GM18873 (cell line): ENCODE data around the gene THSD4.

ENCODE experiments used
- ATAC-seq: cut with Tn5 transposase; IDR thresholded peaks from one replicate; pipeline ENCODE4 v1.9.1; 2021; ENCODE audit warnings: mild to moderate bottlenecking, moderate library complexity, moderate number of reproducible peaks; ENCODE audit not compliant: unreplicated experiment, low FRiP score

Gene THSD4

DNA sequence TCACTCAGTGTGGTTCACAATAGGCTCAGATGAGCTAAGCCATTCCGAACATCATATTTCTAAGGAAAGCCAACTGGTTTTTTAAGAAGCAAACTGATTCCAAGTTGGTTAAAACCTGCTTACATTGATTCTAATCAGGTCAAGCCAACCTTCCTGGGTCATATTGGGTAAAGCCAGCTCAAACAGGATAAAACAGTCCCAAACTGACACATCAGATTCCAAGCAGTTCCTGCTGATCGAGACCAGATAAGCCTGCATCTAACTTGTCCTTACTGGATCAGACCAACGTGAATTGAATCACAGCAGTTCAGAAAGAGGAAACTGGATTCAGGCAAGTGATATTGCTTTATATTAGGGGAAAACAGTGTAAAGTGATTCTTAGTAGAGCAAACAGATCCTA is 18.6 kb upstream of the THSD4 start:
- ATAC-seq = no peak

DNA sequence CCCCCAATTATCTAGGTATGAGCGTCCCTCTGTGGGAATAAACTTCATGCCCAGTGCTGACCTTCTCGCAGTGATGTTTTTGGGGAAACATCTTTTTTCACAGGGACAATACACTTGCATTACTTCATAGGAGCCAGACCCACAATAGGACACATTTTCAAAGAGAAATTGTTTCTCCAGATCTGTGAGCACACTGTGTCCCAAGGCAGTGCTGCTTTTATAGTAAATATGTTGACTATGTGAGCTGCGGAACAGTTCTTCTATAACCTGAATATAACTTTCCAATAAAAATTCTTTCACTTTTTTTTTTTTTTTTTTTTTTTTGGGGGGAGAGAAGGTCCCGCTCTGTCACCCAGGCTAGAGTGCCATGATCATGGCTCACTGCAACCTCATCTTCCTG is 17.4 kb upstream of the THSD4 start:
- ATAC-seq = no peak

DNA sequence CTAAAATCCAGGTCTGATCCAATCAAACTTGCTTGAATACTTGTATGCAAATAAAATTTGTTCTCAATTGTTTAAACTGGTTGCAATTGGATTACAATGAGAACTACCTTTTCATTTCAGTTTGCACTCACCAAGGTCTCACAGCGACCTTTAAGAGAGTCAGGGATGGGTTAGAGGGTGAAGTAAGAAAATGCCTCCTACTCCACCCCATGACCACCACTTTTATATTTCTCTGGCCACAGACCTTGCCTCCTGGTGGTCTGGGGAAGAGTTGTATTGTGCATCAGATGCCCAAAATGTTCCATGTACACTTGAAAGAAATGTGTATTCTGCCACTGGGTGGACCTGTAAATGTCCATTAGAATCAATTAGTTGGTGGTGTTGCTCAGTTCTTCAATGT is 16.4 kb upstream of the THSD4 start:
- ATAC-seq = no peak

DNA sequence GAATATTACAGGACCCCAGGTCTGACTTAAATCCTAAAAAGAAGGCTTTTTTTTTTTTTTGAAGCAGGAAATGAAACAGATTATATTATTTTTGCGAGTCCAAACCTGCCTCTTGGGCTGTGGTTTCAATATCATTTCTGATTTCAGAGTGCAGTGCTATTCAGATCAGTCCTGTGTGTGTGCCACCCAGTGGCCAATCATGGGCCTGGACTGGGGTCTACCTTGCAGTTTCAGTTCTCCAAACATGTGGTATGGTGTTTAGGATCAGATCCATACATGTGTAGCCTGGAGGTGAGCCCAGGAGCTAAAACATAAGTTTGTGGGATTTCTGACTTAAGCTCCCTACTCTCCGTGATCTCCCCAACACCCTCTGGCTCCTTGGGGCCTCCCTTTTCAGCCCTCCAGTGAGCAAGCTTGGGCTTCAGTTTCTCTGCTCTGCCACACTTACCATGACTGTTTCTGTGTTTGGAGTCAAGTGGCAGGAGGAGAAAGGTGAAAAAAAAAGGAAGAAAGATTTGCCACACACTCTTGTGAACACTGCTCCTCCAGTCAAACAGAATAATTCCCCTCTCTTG is 12.1 kb upstream of the THSD4 start:
- no peak for ATAC-seq

DNA sequence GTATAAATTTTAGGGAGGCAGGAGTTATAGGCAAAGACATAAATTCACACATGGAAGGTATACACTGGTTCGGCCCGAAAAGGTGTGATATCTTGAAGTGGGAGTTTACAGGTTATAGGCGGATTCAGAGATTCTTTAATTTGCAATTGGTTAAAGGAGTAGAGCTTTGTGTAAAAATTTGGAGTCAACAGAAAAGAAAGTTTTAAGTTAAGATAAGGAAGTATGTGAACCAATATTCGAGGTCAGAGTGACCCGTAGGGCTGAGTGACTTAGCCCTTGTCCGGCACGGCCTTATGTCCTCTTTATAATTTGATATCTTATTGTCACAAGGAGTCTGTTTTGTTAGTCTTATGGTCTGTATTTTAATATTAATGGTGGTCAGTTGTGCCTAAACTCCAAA is 10.6 kb upstream of the THSD4 start:
- ATAC-seq = no peak

DNA sequence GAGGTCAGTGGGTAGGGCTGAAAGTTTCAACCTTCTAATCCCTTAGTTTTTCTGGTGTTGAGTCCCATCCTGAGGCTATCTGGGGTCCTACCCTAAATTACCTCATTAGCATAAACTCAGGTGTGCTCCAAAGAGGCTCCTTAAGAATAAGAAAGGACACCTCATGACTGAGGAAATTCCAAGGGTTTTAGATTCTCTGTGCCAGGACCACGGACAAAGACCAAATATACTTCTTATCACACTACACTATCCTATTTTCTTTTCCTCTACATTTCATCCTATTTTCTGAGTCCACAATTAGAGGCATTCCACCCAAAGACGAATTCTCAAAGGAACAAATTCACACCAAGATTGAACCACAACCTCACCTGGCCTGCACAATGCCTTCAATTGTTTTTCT is 9.8 kb upstream of the THSD4 start:
- no peak for ATAC-seq

DNA sequence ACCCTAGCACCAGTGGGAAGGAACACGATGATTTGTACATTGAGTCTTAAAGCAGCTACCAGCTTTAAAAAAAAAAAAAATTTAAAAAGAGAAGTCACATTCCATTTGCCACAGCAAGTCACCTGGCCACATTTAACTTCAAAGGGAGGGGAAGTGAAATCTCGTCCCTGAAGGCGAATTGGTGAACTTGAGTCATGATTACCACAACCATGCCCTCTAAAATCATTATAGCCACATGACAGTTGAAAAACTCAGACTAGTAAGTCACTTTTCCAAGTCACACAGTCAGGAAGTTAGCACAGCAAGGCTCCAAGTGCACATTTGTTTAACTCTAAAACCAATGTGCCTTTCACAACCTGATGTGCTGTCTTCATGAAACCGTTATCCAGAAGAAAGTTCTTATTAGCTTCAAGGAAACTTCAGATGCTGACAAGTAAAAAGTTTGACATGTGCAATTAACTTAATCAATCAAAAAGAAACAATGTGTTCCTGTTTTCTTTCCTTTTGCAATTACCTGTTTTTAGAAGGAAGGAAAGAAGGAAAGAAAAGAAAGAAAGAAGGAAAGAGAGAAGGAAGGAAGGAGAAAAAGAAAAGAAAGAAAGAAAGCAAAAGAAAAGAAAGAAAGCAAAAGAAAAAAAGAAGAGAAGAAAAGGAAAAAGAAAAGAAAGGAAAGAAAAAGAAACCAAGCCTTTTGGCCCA is 8.3 kb upstream of the THSD4 start:
- no peak for ATAC-seq

DNA sequence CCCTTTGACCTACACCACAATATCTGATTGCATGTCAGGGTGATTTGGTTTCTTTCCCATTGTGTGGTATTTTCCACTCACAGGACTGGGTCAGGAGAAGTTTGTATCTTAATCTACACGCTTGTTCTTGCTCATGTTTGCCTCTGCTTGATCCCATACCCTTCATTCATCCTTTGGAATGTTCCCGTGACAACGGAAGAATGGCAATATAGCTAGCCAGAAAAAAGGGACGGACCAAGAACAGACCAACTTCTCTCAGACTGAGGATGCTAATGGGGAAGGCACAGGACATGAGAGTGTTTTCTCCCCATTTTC is 7.8 kb upstream of the THSD4 start:
- ATAC-seq = no peak

DNA sequence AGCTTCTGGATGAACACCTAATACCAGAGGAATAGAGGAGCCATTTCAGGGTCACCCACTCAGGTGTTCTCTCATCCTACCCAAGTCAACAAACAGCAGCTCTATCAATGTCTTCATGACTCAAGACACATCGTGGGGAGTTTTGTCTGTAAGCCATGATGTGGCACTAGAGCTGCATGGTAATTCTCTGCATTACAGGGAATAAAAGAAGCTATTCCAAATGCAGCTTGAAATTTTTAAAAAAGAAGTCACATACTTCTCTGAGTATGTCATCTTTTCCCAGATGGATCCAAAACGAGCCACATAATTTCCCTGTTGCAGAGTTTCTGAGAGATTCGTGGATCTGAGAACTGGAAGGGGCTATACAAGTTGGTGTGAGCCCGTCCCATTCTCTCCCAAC is 6.1 kb upstream of the THSD4 start:
- ATAC-seq = no peak

DNA sequence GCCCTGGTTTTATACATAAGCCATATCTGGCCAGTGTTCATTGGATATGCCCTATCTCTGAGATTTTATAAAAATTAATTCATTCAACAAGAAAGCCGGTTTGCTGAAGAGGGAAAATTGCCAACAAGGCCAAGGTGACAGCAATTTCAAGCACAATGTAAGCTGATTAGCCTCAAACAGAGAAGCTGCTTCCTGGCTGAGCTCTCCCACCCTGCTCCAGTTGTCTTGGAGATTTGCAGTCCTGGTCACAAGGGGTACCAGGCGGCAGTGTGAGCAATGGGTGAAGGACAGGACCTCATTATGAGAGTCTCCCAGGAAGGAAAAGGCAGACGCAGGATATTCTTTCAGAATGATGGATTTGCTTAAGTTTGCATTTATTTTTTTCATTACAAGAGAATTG is 5.4 kb upstream of the THSD4 start:
- no peak for ATAC-seq

DNA sequence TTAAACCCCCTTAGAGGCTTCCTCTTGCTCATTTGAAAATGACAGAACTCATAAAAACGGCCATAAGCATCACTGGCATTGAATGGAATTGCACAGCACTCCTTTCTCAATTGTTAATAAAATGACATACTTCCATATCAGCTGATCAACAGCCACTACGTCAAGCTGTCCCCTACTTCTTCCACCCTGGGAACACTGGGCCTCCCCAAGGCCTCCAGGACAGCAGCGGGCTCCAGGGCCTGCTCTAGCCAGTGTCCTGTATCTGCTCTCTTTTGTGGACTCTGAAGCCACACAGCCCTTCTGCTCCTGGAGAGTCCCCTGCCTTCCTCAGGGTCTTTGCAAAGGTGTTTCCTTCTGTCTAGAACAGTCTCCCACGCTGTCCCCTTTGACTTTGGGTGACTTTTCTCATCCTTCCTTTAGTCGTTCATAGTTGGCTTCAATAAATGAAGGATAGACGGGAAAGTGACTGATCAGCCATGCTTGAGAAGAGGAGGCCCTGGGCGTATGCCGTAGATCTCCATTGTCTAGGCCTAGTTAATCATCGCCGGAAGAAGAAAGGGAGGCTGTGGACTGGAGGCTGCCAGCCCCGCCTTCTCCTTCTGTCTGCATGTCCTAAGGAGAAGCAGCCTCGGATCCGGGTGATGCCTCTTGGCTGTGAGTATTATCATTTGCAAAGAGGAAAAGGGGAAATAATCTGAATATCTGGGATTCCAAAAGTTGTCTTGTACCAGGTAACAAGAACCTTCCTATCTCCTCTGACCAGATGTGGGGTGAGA is 4.7 kb upstream of the THSD4 start:
- ATAC-seq = no peak

DNA sequence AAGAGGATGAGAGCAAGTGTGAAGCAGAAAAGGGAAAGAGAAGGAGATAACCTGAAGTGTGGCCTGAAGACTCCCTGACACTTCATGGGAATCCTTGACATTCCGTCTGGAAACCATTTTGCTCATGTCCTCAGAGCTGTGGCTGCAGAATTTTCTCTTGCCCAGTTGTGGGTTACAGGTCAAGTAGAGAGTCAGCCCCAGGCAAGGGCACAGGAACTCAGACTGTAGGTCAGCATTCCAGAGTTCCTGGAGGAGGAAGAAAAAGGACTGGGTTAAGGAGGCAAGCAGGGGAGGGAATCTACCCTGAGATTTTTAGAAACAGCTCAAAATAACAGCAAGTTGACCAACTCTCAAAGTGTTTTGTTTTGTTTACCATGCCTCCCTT is 4.1 kb upstream of the THSD4 start:
- no peak for ATAC-seq

DNA sequence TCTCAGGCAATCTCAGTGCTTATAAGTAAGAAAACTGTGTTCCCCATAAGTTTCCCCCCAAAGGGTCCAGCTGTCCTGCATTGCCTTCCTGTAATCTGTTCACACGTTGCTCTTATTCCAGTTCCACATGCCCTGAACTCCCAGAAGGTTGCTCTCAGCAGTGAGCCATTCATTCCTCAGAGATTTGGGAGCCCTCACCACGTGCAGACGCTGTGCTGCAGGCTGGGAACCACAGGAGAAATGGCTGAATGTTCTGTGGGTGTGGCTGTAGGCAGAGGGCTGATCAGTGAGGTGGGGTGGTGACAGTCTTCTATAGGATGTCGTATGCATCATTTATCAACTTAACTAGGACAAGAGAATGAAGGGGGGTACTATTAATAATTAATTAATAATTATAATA is 3.3 kb upstream of the THSD4 start:
- ATAC-seq = no peak

DNA sequence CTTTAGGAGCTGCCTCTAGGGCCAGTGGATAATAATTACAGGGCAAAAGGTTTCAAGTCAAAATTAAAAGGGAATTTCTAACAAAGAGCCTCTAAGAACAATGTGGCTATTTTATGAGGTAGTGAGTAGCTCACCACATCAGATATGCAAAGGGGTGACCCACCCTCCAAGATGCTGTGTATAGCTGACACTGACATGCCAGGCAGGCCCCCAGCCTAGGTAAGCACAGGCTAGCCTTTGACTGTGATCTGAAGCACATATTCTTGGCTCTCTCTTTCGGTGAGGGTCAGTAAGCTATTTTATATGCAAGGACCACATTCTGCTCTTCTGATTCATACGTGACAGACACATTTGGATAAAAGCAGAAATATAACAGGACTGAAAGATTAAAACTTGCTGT is 2.8 kb upstream of the THSD4 start:
- no peak for ATAC-seq

DNA sequence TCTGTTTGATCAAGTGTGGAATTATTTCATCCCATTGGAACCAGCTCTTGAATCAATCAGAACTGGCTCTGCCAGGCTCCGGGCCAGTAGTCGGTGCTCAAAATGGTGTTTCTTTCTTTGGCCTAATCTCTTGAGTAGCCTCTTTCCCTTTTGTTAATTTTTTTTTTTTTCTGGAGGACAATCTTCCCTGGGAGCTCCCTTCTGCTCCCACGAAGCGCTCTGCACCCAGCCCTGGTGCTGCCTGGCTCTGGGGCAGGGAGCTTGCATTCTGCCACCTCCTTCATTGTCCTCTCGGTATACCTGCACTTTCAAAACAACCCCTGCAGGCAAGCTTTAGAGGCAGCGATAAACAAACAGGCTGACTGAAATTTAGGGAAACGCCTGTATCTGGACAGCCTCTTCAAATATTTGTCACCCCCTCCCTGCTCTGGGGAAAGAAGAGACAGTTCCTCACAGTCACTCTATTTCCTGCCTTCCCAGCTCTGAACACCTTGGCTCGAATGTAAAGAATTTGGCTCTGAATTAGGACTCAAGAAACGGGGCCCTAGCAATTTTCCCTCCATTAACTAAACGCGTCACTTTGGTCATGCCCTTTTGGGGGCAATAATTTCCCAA is 1.1 kb upstream of the THSD4 start:
- ATAC-seq = no peak

DNA sequence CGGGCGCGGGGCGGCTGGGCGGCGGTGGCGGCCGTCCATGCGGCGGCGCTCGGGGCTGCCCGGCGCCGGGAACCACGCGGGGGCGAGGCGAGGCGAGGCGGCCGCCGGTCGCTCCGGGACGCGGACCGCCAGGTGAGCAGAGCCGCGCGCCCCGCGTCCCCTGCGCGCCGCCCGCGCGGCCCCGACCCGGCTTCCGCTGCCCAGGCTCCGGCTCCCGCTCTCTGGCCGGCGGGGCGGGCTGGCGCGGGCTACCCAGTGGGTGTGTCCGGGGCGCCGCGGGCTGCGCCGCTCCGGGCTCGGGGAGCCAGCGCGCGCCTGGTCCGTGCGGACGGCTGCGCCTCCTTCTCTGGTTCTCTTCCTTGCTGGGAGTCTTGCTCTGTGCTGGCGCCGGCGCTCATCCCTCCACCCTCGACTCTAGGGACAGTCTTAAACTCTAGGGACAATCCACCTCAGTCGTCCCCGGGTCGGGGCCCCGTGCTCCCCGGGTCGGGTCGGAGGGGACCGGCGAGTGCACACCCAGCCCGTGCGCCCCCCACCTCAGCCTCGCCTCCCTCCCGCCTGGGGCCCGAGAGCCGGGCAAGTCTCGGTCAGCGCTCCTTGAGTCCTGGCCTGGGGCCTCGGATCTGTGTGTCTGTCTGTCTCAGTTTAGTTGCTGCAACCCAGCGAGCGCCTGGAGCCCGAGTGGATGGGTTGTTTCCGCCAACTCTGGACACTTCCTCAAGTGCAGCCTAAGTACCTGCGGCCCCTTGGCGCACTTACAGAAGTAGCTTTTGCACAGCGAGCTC is 488 bp downstream of the THSD4 start:
- no peak for ATAC-seq

DNA sequence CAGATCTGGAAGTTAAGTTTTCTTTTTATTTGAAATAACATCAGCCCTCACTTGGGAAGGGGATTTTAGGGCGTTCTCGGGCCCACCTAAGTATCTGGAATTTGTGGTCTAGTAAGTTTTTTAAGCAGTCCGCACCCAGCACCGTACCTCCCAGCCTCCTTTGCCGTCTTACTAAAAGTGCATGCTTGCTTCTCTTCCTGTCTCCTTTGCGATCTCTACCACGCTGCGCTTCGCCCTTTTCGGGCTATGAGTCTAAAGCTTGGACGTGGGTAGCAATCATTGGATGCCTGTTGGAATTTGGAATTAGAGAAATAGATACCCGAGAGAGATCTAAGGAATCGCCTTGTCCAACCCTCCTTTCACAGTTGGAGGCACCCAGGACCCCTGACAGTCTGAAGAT is 1.1 kb downstream of the THSD4 start:
- no peak for ATAC-seq

DNA sequence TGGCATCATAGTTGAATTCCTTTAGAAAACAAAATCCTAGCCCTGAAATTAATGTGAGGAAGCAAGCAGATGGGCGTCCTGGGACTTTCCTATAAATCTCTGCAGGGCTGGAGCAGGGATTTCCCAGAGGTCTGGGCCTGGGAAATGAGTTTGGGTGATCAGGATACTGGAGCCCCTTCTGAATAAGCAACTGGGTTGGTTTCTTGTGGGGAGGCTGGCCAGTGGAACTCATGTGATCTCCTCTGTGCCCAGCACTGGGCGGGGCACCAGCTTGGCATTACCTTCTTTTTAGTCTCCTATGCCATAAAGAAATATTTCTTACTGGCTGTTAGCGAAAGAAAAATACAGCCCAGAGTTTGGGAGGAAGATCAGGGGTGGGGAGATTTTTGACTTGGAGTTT is 1.7 kb downstream of the THSD4 start:
- no peak for ATAC-seq

DNA sequence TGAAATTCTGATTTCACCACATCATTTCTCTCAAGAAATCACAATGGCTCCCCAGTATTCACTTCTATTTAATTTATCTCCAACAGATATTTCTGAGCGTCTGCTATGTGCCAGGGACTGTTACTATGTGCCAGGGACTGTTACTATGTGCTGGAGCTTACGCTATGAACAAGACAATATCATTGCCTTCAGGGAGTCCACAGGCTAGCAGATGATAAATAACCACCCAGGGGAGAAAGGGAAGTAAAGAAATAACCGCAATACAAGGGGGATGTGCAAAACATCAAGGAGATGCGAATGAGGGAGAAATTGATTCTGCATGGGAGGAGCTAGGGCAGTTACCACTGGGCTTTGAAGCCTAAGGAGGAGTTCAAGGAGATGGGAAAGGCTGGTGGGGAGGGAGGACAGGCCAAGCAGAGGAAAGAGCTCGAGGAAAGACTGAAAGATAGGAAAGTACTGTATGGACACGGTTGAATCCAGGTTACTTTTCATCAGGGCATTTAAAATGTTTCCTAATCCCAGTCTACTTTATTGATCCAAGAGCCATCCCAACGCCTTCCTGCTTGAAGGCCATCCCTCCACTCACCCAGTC is 2.5 kb downstream of the THSD4 start:
- no peak for ATAC-seq

DNA sequence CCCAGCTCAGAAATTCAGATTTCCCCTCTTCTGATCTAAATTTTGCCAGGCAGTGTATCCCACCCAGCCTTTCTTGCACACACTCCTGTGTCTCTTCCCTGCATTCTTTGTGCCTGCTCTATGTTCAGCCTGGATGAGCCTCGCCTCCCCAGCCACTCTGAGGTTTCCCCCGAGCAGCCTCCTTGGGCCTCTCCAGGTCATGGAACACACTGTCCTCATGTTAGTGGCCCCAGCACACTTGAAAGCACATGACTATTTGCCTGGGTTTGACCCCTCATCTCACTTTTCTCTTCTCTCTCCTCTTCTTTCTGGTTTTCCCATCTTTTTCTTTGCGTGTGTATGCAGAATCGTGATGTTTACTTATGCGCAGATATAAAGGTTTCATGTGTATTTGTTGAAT is 3.1 kb downstream of the THSD4 start:
- ATAC-seq = no peak
